IPS-15b (cell line): ENCODE measurements around the gene UNC119.
A peak's percentile ranks its signal among the peaks of the same experiment; 100 is the strongest.

Source experiments
- H3K27me3 ChIP-seq: one replicate; pipeline ENCODE4 v1.6.1; 2013; ENCODE audit warnings: low read length; ENCODE audit not compliant: control insufficient read depth, insufficient read depth
- H3K36me3 ChIP-seq: one replicate; pipeline ENCODE4 v1.6.1; 2013; ENCODE audit warnings: low read length; ENCODE audit not compliant: control insufficient read depth, insufficient read depth
- H3K4me1 ChIP-seq: one replicate; pipeline ENCODE4 v1.6.1; 2013; ENCODE audit warnings: mild to moderate bottlenecking, low read length; ENCODE audit not compliant: control insufficient read depth, insufficient read depth
- H3K4me3 ChIP-seq: one replicate; pipeline ENCODE4 v1.5.1; 2013; ENCODE audit warnings: low read depth, low read length
- H3K9ac ChIP-seq: one replicate; pipeline ENCODE4 v1.6.1; 2013; ENCODE audit warnings: low read depth, mild to moderate bottlenecking, low read length
- H3K9me3 ChIP-seq: one replicate; pipeline ENCODE4 v1.6.1; 2013; ENCODE audit warnings: mild to moderate bottlenecking, low read length; ENCODE audit not compliant: control insufficient read depth, insufficient read depth

Gene UNC119

DNA sequence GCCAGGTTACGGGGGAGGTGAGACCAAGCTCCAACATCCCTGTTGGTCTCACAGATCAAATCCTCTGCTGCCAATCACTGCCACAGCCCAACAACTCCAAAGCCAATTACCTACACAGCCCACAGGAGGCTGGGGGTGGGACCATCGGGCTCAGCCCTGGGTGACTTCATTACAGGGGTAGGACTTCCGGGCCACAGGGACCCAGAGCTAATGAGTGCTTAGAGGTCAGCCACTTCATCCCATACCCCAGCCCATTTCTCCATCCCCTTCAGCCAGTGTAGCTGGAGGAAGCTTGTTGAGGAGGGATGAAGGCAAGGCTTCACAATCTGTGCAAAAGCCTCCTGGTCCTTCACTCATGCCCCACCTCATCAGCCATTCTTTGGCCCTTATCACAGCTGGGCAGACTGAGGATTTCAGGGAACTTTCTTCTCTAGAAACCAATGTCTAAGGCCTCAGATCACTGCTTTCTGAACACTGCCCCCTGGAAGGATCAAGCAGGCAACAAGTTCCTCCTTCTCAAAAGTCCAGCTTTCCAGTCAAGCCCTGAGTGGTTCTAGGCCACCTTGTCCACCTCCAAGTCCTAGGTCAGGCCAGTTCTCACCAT is 40.5 kb downstream of the UNC119 start:
- H3K27me3 ChIP-seq = peaks cover 5% of the 10 kb centered on the region
- no peak overlapping the region for H3K4me3 ChIP-seq

GRCh38 chr17:28509789-28510188 is 42.6 kb downstream of the UNC119 start:
- Histone ChIP-seq H3K27me3 (peaks cover 5% of the 10 kb centered on the region), H3K9ac (no peak overlapping the region), H3K4me3 (no peak overlapping the region), H3K36me3 (no peaks in the 10 kb centered on the region), H3K9me3 (no peaks in the 10 kb centered on the region), H3K4me1 (peaks cover 3% of the 10 kb centered on the region)

More for the DNA sequence above, 40.5 kb downstream of the UNC119 start:
- no peaks in the 10 kb centered on the region for H3K9me3 ChIP-seq
- H3K9ac ChIP-seq = no peak overlapping the region
- no peaks in the 10 kb centered on the region for H3K36me3 ChIP-seq
- peaks cover 3% of the 10 kb centered on the region for H3K4me1 ChIP-seq

GRCh38 chr17:28508211-28508724 is 44.2 kb downstream of the UNC119 start:
- H3K36me3 ChIP-seq = no peaks in the 10 kb centered on the region
- peaks cover 3% of the 10 kb centered on the region for H3K4me1 ChIP-seq
- peaks cover 5% of the 10 kb centered on the region for H3K27me3 ChIP-seq
- H3K9me3 ChIP-seq = no peaks in the 10 kb centered on the region
- no peak overlapping the region for H3K9ac ChIP-seq
- no peak overlapping the region for H3K4me3 ChIP-seq

DNA sequence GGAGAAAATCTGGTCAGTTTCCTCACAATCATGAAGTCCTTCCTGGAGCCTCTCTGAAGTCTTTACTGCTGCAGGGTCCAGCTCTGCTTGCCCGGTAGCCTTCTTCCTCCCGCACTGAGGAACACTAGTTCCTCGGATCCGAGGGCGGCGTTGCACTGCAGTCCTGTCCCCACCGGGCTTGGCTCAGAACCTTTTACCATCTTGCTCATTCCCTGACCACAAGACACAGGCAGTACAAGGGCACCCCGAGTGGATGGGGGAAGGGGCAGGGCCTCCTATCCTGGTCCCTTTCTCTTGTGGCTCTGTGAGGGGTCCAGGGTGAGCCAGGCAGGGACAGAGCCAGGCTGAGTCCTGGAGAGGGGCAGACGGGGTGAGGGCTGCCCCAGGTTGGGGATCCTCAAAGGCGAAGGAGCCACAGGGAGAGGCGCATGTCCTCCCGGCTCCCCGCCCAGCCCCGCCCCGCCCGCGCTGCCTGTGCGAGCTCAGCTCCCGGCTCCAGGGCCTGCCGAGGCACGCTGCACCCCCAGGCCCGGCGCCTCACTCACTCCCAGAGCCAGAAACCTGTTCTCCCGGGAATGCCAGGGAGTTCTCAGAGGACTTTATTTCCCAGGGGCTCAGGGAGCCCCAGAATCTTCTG is 44.7 kb downstream of the UNC119 start:
- Histone ChIP-seq H3K4me3 (no peak overlapping the region), H3K9me3 (no peaks in the 10 kb centered on the region), H3K4me1 (peaks cover 3% of the 10 kb centered on the region), H3K27me3 (peaks cover 5% of the 10 kb centered on the region), H3K36me3 (no peaks in the 10 kb centered on the region), H3K9ac (peak overlapping the region; percentile 26)

DNA sequence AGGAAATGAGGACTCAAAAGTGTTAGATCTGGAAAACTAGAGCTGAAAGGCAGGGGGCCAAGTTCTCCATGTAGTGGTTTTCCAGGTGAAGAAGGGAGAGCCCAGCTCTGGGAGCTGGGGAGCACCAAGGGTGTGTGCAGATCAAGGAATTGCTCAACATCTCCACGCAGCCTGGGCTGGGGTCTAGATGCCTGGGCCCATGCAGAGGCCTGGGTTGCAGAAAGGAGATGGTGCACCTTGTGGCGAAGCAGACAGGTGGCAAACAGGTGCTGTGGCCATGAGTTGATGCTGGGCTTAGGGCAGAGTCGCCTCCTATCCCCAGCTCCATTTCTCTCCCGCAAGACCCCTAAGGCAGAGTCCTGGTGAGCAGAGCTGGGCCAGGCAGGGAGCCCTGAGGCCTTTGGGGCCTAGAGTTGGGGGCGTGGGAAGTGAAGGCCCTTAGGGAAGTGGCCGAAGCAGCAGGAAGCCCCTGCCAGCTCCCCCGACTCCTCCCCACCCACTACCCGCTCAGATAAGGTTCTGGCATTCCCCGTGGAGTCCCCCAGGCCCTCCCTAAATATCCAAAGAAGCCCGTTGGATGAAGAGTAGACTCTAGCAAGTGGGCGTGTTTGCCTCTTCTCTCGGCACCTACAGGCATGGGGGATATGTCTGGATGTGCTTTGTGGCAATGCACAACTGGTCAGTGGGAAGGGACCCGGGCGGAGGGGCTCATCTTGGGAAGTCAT is 45.5 kb downstream of the UNC119 start:
- Histone ChIP-seq H3K36me3 (no peaks in the 10 kb centered on the region), H3K27me3 (peaks cover 5% of the 10 kb centered on the region)

DNA sequence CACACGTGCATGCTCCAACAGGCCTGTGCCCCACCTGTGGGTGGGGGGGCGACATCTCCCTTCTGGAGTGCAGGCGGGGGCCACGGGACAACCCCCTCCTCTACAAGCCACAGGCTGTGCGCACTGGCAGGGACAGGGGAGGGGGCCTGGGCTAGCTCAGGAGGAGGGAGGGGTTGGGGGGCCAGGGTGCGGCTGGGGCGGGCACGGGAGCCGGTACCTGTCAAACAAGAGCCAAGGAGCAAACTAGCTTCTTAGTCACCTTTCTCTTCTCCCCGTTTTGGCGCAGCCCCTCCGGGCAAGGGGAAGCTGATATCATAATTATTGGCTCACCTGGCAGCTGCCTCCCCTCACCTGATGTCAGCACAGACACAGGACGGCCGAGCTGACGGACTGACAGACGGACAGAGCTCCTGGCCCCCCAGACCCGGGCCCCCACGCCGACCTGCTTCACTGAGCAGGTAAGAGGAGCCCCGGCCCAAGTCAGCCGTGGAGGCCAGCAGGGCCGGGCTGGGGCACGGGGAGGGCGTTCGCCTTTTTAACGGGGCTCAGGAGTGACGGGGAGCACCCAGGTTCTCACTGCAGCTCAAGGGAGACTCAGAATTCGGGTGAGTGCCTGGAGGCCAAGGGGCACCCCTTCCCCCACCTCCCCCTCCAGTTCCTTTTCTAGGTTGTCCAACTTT is 46.3 kb downstream of the UNC119 start, which contains the start of gene FOXN1:
Gene FOXN1, plus strand, starts transcription at position 363 of the 680 bp plus-strand sequence. CDS start 17,622 bp downstream, outside the sequence.
- Histone ChIP-seq H3K4me3 (no peak within 1 kb of the TSS), H3K27me3 (peaks cover 5% of the 10 kb centered on the region), H3K9me3 (no peaks in the 10 kb centered on the region), H3K9ac (no peak within 1 kb of the TSS), H3K4me1 (peaks cover 3% of the 10 kb centered on the region), H3K36me3 (no peaks in the 10 kb centered on the region)

More for the DNA sequence above, 45.5 kb downstream of the UNC119 start:
- peaks cover 3% of the 10 kb centered on the region for H3K4me1 ChIP-seq
- no peak overlapping the region for H3K9ac ChIP-seq
- H3K4me3 ChIP-seq = no peak overlapping the region
- H3K9me3 ChIP-seq = no peaks in the 10 kb centered on the region

DNA sequence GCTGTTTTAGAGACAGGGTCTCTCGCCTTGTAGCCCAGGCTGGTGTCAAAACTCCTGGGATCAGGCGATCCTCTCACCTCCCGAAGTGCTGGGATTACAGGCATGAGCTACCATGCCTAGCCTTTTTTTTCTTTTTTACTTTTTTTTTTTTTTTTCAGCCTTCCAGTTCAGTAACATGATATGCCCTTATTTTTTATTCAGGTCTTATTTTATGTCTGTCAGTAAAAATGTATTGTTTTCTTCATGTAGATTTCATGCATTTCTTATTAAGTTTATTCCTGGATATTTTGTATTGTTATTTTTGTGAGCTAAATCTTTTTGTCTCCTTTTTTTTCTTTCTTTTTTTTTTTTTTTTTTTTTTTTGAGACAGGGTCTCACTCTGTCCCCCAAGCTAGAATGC is 49.0 kb downstream of the UNC119 start:
- H3K36me3 ChIP-seq = no peaks in the 10 kb centered on the region
- H3K27me3 ChIP-seq = peaks cover 5% of the 10 kb centered on the region
- no peak overlapping the region for H3K4me3 ChIP-seq
- H3K4me1 ChIP-seq = peaks cover 5% of the 10 kb centered on the region
- no peak overlapping the region for H3K9ac ChIP-seq
- H3K9me3 ChIP-seq = no peaks in the 10 kb centered on the region

DNA sequence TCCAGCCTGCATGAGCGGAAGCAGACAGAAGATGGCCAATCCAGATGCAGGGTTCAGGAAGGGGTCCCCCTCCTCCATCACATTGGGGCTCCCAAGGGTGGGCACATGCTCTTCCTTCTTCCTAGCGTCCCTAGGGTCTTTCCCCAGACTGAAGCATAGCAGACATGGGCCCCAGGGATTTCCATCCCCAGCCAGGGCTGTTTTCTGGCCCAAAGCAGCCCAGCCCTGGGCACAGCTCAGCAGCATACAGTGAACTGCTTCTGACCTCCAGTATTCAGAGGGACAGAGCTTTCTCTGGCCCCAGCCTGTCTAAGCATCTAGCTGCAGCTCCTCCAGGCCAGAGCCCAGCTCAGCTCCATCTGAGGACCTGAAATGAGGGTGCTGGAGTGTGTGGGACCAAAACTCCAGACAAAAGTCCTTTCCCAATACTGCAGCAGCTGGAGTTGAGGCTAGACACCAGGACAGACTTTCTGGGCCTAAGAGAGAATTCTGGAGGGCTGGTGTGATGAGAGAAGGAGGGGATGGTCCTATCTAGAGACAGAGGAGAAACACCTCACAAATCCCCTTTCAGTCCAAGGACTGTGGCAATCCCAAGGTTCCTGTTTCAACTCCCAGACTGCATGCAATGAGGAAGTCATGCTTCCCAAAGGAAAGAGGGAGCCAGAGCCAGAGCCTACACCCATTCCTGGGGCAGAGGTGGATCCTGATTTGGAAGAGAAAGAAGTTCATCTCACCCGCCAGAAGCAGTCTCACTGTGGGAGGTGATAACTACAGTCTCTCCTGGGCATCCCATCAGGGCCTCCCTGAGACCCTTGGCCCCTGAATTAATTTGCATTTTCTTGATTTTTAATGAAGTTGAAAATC is 50.8 kb downstream of the UNC119 start:
- H3K4me3 ChIP-seq = no peak overlapping the region
- H3K9me3 ChIP-seq = no peaks in the 10 kb centered on the region
- no peaks in the 10 kb centered on the region for H3K27me3 ChIP-seq
- no peaks in the 10 kb centered on the region for H3K36me3 ChIP-seq
- H3K4me1 ChIP-seq = peaks cover 2% of the 10 kb centered on the region
- no peak overlapping the region for H3K9ac ChIP-seq

DNA sequence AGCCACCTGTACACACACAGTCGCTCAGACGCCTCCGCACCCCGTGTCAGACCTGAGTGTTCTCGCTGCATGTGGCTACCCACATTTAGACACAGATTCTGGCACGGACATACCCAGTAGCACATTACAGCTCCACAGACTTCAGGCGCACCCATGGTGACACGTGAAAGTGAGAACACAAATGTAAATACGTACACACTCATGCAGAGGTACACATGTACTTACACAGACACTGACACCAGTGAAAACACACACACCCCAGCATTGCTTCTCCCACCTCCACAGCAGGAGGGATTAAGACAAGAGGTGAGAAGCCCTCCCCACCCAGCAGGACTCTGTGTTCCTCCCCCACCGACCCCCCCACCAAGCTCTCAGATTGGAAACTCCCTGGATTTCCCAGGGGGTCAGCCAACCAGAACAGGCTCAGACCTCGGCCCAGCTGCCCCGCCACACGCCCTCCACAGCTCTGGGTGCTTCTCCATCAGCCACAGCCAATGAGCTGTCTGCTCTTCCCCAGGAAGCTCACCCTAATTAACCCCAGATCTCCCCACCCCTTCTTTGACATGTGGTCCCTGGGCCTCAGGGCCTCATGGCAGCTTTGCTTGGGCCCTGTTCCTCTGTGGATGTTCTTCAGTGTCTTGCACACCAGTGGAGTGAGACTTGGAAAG is 51.6 kb downstream of the UNC119 start:
- Histone ChIP-seq H3K4me3 (no peak overlapping the region), H3K9me3 (no peaks in the 10 kb centered on the region), H3K36me3 (no peaks in the 10 kb centered on the region), H3K4me1 (peaks cover 2% of the 10 kb centered on the region), H3K9ac (no peak overlapping the region), H3K27me3 (no peaks in the 10 kb centered on the region)

DNA sequence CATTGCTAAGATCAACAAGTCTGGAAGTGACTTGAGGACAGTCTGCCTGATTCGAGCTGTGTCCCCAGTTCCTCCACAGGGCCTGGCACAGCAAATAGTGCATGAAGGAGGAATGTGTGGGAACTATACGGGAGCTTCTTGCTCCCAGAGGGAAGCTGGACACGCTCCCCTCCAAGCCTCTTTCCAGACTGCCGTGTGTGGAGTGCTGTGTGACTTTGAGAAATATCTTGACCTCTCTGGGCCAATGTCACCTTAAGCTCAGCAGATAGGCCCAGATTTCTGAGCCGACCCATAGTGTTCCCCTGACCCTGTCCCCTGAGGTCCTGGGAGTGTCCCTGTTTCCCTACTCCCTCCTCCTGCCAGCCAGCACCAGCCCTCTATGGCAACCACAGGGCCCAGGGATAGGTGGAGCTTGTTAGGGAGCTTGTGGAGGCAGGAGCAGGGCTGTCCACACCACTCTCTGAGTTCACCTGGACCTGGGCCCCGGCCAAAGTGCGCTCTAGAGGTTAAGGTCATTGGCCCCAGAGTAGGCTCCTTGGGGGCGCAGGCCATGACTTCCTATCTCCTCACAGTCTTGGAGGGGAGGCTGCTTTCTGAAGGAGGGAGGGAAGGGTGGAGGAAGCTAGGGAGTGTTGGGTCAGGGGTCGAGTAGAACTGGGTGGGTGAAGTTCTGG is 52.6 kb downstream of the UNC119 start:
- Histone ChIP-seq H3K27me3 (no peaks in the 10 kb centered on the region), H3K4me1 (peaks cover 2% of the 10 kb centered on the region), H3K36me3 (no peaks in the 10 kb centered on the region), H3K9ac (no peak overlapping the region), H3K4me3 (no peak overlapping the region), H3K9me3 (no peaks in the 10 kb centered on the region)
